Loucy (cell line): ENCODE data around the gene OIP5.

Source experiments
- EZH2phosphoT487 ChIP-seq: fragments of 200-600 bp; IDR thresholded peaks from 2 replicates; pipeline ENCODE4 v1.6.1; 2018; ENCODE audit warnings: antibody characterized with exemption, mild to moderate bottlenecking, moderate library complexity, borderline replicate concordance
- TF ChIP-seq, protein P1 (sequence below): fragments of 200-600 bp; sonication (generic); conservative IDR thresholded peaks from 2 replicates; pipeline ENCODE4 v1.5.1; 2014; ENCODE audit warnings: mild to moderate bottlenecking, antibody characterized with exemption, low read length

DNA sequence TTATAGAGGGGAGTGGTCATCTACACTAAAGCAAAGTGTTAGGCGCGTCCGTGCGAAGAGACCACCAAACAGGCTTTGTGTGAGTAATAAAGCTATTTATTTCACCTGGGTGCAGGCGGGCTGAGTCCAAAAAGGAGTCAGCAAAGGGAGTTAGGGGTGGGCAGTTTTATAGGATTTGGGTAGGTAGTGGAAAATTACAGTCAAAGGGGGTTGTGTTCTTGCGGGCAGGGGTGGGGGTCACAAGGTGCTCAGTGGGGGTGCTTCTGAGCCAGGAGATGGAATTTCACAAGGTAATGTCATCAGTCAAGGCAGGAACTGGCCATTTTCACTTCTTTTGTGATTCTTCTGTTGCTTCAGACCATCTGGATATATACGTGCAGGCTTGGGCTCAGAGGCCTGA lies 47.1 kb downstream of the OIP5 start:
- TF ChIP-seq, protein P1, sequence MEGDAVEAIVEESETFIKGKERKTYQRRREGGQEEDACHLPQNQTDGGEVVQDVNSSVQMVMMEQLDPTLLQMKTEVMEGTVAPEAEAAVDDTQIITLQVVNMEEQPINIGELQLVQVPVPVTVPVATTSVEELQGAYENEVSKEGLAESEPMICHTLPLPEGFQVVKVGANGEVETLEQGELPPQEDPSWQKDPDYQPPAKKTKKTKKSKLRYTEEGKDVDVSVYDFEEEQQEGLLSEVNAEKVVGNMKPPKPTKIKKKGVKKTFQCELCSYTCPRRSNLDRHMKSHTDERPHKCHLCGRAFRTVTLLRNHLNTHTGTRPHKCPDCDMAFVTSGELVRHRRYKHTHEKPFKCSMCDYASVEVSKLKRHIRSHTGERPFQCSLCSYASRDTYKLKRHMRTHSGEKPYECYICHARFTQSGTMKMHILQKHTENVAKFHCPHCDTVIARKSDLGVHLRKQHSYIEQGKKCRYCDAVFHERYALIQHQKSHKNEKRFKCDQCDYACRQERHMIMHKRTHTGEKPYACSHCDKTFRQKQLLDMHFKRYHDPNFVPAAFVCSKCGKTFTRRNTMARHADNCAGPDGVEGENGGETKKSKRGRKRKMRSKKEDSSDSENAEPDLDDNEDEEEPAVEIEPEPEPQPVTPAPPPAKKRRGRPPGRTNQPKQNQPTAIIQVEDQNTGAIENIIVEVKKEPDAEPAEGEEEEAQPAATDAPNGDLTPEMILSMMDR, result no peak
- no peak for TF ChIP-seq EZH2phosphoT487
